ENCODE data around the gene KLC1. TPM values are rescaled to one million over a fixed set of nuclear protein-coding genes. Genes with fewer than 3 reads are reported as not detected.

The KLC1 gene
- total RNA-seq, 1 experiment from 2014 or later: 121 TPM

DNA sequence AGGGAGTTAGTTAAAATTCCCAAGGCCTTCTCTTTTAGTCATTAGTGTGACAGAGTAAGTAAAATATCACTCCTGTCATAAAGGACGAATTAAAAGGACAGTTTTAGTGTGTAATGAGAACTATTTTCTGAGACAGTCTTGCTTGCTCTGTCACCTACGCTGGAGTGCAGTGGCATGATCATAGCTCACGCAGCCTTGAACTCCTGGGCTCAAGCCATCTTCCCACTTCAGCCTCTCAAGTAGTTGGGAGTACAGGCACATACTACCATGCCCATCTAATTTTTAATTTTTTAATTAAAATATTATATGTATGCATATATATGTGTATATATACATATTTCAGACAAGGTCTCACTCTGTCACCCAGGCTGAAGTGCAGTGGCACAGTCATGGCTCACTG lies 17.2 kb downstream of the KLC1 start:
- Histone ChIP-seq H2AFZ (ENCODE audit: low read depth, low read length, poor library complexity, severe bottlenecking) (no peak overlapping the region), H3K27me3 (ENCODE audit: insufficient read depth, low read length) (no peaks in the 10 kb centered on the region), H3K36me3 (ENCODE audit: control insufficient read depth in 1 of 2, insufficient read depth in 2 of 2, low read length in 2 of 2) (no peaks in the 10 kb centered on the region), H4K20me1 (ENCODE audit: insufficient read depth) (no peaks in the 10 kb centered on the region), H3K9me3 (ENCODE audit: control insufficient read depth in 1 of 2, insufficient read depth in 1 of 2, low read depth in 1 of 2, low read length in 2 of 2) (no peaks in the 10 kb centered on the region), H3K9me2 (ENCODE audit: insufficient read depth) (no peaks in the 10 kb centered on the region), H3K27ac (ENCODE audit: low read depth, low read length) (no peak overlapping the region), H3K79me2 (ENCODE audit: insufficient read depth, low read length) (peaks cover 98% of the 10 kb centered on the region), H3K4me2 (ENCODE audit: low read length) (no peak overlapping the region), H3K4me3 (replicated peaks in 1 of 2; ENCODE audit: low read depth in 1 of 2, low read length in 2 of 2) (no peak overlapping the region), H3K9ac (ENCODE audit: low read length) (no peak overlapping the region), H3K4me1 (ENCODE audit: control insufficient read depth in 1 of 2, insufficient read depth in 2 of 2, low read length in 2 of 2) (no peaks in the 10 kb centered on the region)
- intact Hi-C loops (cut with micrococcal nuclease): no loop called here
- ChIA-PET CTCF (no interaction called here), POLR2A (no interaction called here), RAD21 (ENCODE audit: low non-redundant PET in 1 of 2, low total read pairs in 2 of 2, uncharacterized antibody in 2 of 2, unreplicated experiment in 2 of 2) (no interaction called here)
- DNase-seq (ENCODE audit: low read depth, low spot score) (no peak), ATAC-seq (no peak)
- BruUV-seq (replicated peaks): no TSS peak
- no peak for TF ChIP-seq ZNF274 (IDR thresholded peaks at IDR 0.05; ENCODE audit: low read depth, low read length)
- no peak for TF ChIP-seq CBX3 (IDR thresholded peaks at IDR 0.05; ENCODE audit: low read depth)
- TF ChIP-seq YY1 (IDR thresholded peaks at IDR 0.05; ENCODE audit: extremely low read depth, insufficient replicate concordance, low read depth, low read length): no peak
- TF ChIP-seq EZH2 (IDR thresholded peaks at IDR 0.05): no peak
- TF ChIP-seq, protein P1, sequence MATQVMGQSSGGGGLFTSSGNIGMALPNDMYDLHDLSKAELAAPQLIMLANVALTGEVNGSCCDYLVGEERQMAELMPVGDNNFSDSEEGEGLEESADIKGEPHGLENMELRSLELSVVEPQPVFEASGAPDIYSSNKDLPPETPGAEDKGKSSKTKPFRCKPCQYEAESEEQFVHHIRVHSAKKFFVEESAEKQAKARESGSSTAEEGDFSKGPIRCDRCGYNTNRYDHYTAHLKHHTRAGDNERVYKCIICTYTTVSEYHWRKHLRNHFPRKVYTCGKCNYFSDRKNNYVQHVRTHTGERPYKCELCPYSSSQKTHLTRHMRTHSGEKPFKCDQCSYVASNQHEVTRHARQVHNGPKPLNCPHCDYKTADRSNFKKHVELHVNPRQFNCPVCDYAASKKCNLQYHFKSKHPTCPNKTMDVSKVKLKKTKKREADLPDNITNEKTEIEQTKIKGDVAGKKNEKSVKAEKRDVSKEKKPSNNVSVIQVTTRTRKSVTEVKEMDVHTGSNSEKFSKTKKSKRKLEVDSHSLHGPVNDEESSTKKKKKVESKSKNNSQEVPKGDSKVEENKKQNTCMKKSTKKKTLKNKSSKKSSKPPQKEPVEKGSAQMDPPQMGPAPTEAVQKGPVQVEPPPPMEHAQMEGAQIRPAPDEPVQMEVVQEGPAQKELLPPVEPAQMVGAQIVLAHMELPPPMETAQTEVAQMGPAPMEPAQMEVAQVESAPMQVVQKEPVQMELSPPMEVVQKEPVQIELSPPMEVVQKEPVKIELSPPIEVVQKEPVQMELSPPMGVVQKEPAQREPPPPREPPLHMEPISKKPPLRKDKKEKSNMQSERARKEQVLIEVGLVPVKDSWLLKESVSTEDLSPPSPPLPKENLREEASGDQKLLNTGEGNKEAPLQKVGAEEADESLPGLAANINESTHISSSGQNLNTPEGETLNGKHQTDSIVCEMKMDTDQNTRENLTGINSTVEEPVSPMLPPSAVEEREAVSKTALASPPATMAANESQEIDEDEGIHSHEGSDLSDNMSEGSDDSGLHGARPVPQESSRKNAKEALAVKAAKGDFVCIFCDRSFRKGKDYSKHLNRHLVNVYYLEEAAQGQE (IDR thresholded peaks at IDR 0.05; ENCODE audit: low read depth): no peak
- TF ChIP-seq RAD21 (IDR thresholded peaks at IDR 0.05; ENCODE audit: low read depth): no peak
- TF ChIP-seq ZFX (IDR thresholded peaks at IDR 0.05): no peak
- TF ChIP-seq POLR2AphosphoS5 (IDR thresholded peaks at IDR 0.05; ENCODE audit: low read depth, low read length): no peak
- no peak for TF ChIP-seq SRF (IDR thresholded peaks at IDR 0.05; ENCODE audit: low read depth)
- TF ChIP-seq EZH2phosphoT487 (IDR thresholded peaks at IDR 0.05; ENCODE audit: borderline replicate concordance): no peak
- no peak for TF ChIP-seq TCF7L2 (IDR thresholded peaks at IDR 0.05; ENCODE audit: borderline replicate concordance, extremely low read depth, insufficient read depth, insufficient read length)

Data from HCT116 (cell line).